Hippocampal formation (tissue), 2 donors: Measurements from ENCODE around the gene PRKG1.
"Not testable (repeated sequence)": the region's sequence is repeated elsewhere in the genome, so short reads cannot be mapped to it uniquely, and the experiment has no call there.

Source experiments
- DNase-seq, 2 donors: peaks; one replicate each; lab custom pipeline; 2025; lab: John Stamatoyannopoulos, UW

PRKG1 gene

GRCh38 chr10:51423121-51423452, 348.8 kb downstream of the PRKG1 start:
- DNase-seq: no peak

GRCh38 chr10:51425431-51425830, 351.1 kb downstream of the PRKG1 start:
- no peak for DNase-seq

GRCh38 chr10:51427758-51428157, 353.5 kb downstream of the PRKG1 start:
- DNase-seq: no peak

GRCh38 chr10:51430506-51430905, 356.2 kb downstream of the PRKG1 start:
- no peak for DNase-seq

GRCh38 chr10:51433949-51434475, 359.7 kb downstream of the PRKG1 start:
- DNase-seq: no peak

- DNase-seq: no peak
These were observed 362.5 kb downstream of the PRKG1 start for GRCh38 chr10:51436805-51437204.

GRCh38 chr10:51439645-51440044, 365.4 kb downstream of the PRKG1 start:
- no peak for DNase-seq

- no peak for DNase-seq
These were observed 371.3 kb downstream of the PRKG1 start for GRCh38 chr10:51445588-51445987.

GRCh38 chr10:51447119-51447518, 372.8 kb downstream of the PRKG1 start:
- no peak for DNase-seq

- not testable (repeated sequence) for DNase-seq
These were observed 381.5 kb downstream of the PRKG1 start for GRCh38 chr10:51455762-51456161.

GRCh38 chr10:51459476-51459875, 385.2 kb downstream of the PRKG1 start:
- no peak for DNase-seq

- no peak for DNase-seq
These were observed 387.9 kb downstream of the PRKG1 start for GRCh38 chr10:51462076-51462779.

GRCh38 chr10:51468424-51468823, 394.1 kb downstream of the PRKG1 start:
- DNase-seq: no peak

- DNase-seq: no peak
These were observed 395.4 kb downstream of the PRKG1 start for GRCh38 chr10:51469686-51470085.

- no peak for DNase-seq
These were observed 397.0 kb downstream of the PRKG1 start for GRCh38 chr10:51471271-51471670.

- no peak for DNase-seq
These were observed 397.9 kb downstream of the PRKG1 start for GRCh38 chr10:51472154-51472553.

GRCh38 chr10:51479711-51480110, 405.4 kb downstream of the PRKG1 start:
- no peak for DNase-seq

- no peak for DNase-seq
These were observed 411.4 kb downstream of the PRKG1 start for GRCh38 chr10:51485668-51486067.

GRCh38 chr10:51487576-51487975, 413.3 kb downstream of the PRKG1 start:
- DNase-seq: no peak

GRCh38 chr10:51488766-51489408, 414.6 kb downstream of the PRKG1 start:
- no peak for DNase-seq

- DNase-seq: no peak
These were observed 424.1 kb downstream of the PRKG1 start for GRCh38 chr10:51498424-51498823.

GRCh38 chr10:51501396-51501795, 427.1 kb downstream of the PRKG1 start:
- peak in 1 of 2 donors; percentile 41 for DNase-seq

- DNase-seq: no peak
These were observed 427.8 kb downstream of the PRKG1 start for GRCh38 chr10:51502124-51502523.

- DNase-seq: no peak
These were observed 429.1 kb downstream of the PRKG1 start for GRCh38 chr10:51503378-51503777.
